ENCODE results near the gene TESK2. TPM values are rescaled to one million over a fixed set of nuclear protein-coding genes. Genes with fewer than 3 reads are reported as not detected.

Gene TESK2
- total and polyA plus RNA-seq, 2 of the 8 experiments (the other 6 are each of a cell fraction or from before 2014, with no cell fraction given): 10.8 to 12.6 TPM

DNA sequence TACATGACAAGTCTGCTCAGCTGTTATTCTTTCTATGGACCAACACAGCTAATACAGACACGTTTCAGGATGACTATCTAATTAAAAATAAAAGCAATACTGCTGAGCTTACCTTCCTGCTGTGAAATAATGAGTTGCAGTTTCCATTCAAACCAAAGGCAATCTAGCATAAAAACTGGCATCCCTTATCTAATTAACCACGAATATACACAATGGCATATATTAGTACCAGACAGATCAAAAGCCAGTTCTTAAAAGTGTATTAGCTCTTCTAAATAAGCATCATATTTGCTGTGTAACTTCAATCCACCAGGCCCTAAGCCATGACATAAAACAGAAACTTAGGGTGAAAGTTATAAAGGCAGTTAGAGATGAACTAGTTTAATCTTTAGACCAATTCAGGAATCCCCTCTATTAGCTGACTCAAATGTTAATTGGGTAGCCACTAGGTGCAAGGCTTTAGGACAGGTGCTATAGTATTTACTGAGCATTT is 20.6 kb downstream of the TESK2 start:
- ChIA-PET CTCF (ENCODE audit: partially characterized antibody) (interaction anchor here (1.4 to 1.9 kb wide), 3 partner anchors 22 to 105 kb away, joined by 3 to 5 read pairs (median 5); no protein-coding TSS in a partner anchor), POLR2A (ENCODE audit: partially characterized antibody) (no interaction called here)
- no peak overlapping the region for H3K23ac ChIP-seq (ENCODE audit: insufficient read length)
- H3K27me3 ChIP-seq (replicated peaks in 1 of 4; ENCODE audit: control insufficient read depth in 3 of 4, extremely low read depth in 1 of 4, insufficient read depth in 3 of 4, low read length in 3 of 4): no peaks in the 10 kb centered on the region
- no peak overlapping the region for H3K9ac ChIP-seq (replicated peaks in 1 of 4; ENCODE audit: extremely low read depth in 1 of 4, low read depth in 3 of 4, low read length in 3 of 4)
- no peak overlapping the region for H3K18ac ChIP-seq (ENCODE audit: extremely low read depth, low read length)
- H4K20me1 ChIP-seq (replicated peaks in 1 of 2; ENCODE audit: control insufficient read depth in 1 of 2, insufficient read depth in 2 of 2, low read length in 2 of 2): no peaks in the 10 kb centered on the region
- no peak overlapping the region for H2BK15ac ChIP-seq (ENCODE audit: low read length)
- H3K79me2 ChIP-seq (ENCODE audit: control insufficient read depth in 1 of 2, insufficient read depth in 2 of 2, low read length in 2 of 2): 0 out of 4 replicates have a peak, but pooled peaks cover 0 to 2% of the 10 kb centered on the region in 2 experiments
- no peak overlapping the region for H2AK5ac ChIP-seq (ENCODE audit: low read depth, low read length)
- H3K4ac ChIP-seq (replicated peaks; ENCODE audit: insufficient read length, low read depth, low read length): no peak overlapping the region
- no peak overlapping the region for H2BK120ac ChIP-seq (replicated peaks; ENCODE audit: low read depth, low read length)
- no peaks in the 10 kb centered on the region for H3K23me2 ChIP-seq (ENCODE audit: low read depth, low read length)
- no peak for DNase-seq (ENCODE audit: low read depth in 1 of 2, low spot score in 2 of 2)
- H3K9me3 ChIP-seq (ENCODE audit: insufficient read depth in 2 of 2, low read depth in 1 of 2, low read length in 1 of 2): no peaks in the 10 kb centered on the region
- no peak overlapping the region for H2BK5ac ChIP-seq (ENCODE audit: low read depth, low read length)
- no peak overlapping the region for H4K8ac ChIP-seq (ENCODE audit: extremely low read depth, insufficient read depth, low read length)
- no peaks in the 10 kb centered on the region for H3K79me1 ChIP-seq (ENCODE audit: low read depth, low read length)
- H2AFZ ChIP-seq (ENCODE audit: low read length): no peak overlapping the region
- no peak for FAIRE-seq
- H3K14ac ChIP-seq (ENCODE audit: insufficient read length): no peak overlapping the region
- no peak for TF ChIP-seq RNF2 (IDR thresholded peaks at IDR 0.05; ENCODE audit: borderline replicate concordance, low read depth, low read length, missing control alignments, poor library complexity, severe bottlenecking)
- no peak for TF ChIP-seq USF2 (IDR thresholded peaks at IDR 0.05; ENCODE audit: low read length)
- TF ChIP-seq SP2 (IDR thresholded peaks at IDR 0.05; ENCODE audit: low read length): no peak
- no peak for TF ChIP-seq NANOG (IDR thresholded peaks at IDR 0.05; ENCODE audit: insufficient read depth, low read depth, low read length, poor library complexity, severe bottlenecking)
- no peak for TF ChIP-seq BCL11A (IDR thresholded peaks at IDR 0.05; ENCODE audit: low read depth in 2 of 2, low read length in 2 of 2)
- H3K4me3 ChIP-seq (ENCODE audit: extremely low read depth in 1 of 4, insufficient read depth in 2 of 4, low read depth in 3 of 4, low read length in 4 of 4): no peak overlapping the region
- WGBS, 2 experiments (ENCODE audit: extremely low coverage in 1 of 2, insufficient coverage in 1 of 2, insufficient read length in 1 of 2, insufficient replicate concordance in 2 of 2, low coverage in 1 of 2, low lambda C conversion rate in 2 of 2, missing lambda C conversion rate in 1 of 2): 78% methylated on average over 2 of the region's 2 CpGs; no CpG with 5 or more reads in 1 of the 2 experiments
- no peak overlapping the region for H2BK20ac ChIP-seq (ENCODE audit: low read length)
- H4K91ac ChIP-seq (replicated peaks; ENCODE audit: insufficient read length, low read length): no peak overlapping the region
- H3K56ac ChIP-seq (replicated peaks; ENCODE audit: insufficient read length, low read depth, low read length): no peak overlapping the region
- H3K27ac ChIP-seq (ENCODE audit: low read depth, low read length): no peak overlapping the region
- H3K4me1 ChIP-seq (replicated peaks in 1 of 4; ENCODE audit: control insufficient read depth in 3 of 4, insufficient read depth in 4 of 4, low read length in 3 of 4): no peaks in the 10 kb centered on the region
- no peak overlapping the region for H3K4me2 ChIP-seq (ENCODE audit: insufficient read depth in 1 of 2, low read depth in 2 of 2, low read length in 2 of 2)
- H3K36me3 ChIP-seq (ENCODE audit: control insufficient read depth in 2 of 4, insufficient read depth in 4 of 4, low read length in 3 of 4): no peaks in the 10 kb centered on the region
- no peak overlapping the region for H4K5ac ChIP-seq (ENCODE audit: insufficient read length, low read depth, low read length)
- no peak overlapping the region for H2BK12ac ChIP-seq (ENCODE audit: low read depth, low read length)
